Tibial nerve (tissue), 4 donors: Measurements from ENCODE around the gene EXOC3. TPM values are rescaled to one million over a fixed set of nuclear protein-coding genes. Genes with fewer than 3 reads are reported as not detected.

Experiments
- DNase-seq, 2 donors: peaks; one replicate each; pipeline ENCODE4 v3.0.0-alpha.2; 2019; ENCODE audit warnings: low spot score in 2 of 2
- H3K27ac ChIP-seq, 4 donors: fragments of 200-600 bp; sonication (generic) in 3 of 4; one replicate each; pipeline ENCODE4 v1.5.1; 2017 to 2019; ENCODE audit warnings: mild to moderate bottlenecking in 1 of 4
- H3K27me3 ChIP-seq, 2 donors: fragments of 200-600 bp; sonication (generic) in 1 of 2; one replicate each; pipeline versions ENCODE4 v1.5.1 to v1.6.0; 2017 to 2019
- H3K36me3 ChIP-seq, 3 donors: fragments of 200-600 bp; sonication (generic); one replicate each; pipeline ENCODE4 v1.5.1; 2018 to 2019
- H3K4me1 ChIP-seq, 4 donors: fragments of 200-600 bp; sonication (generic) in 3 of 4; one replicate each; pipeline ENCODE4 v1.5.1; 2017 to 2019
- H3K4me3 ChIP-seq, 4 donors: fragments of 200-600 bp; sonication (generic) in 3 of 4; one replicate each; pipeline ENCODE4 v1.5.1; 2017 to 2019; ENCODE audit warnings: mild to moderate bottlenecking in 1 of 4, moderate library complexity in 1 of 4
- H3K9me3 ChIP-seq, 4 donors: fragments of 200-600 bp; sonication (generic) in 3 of 4; one replicate each; pipeline ENCODE4 v1.5.1; 2017 to 2019
- CTCF ChIP-seq, 5 experiments: fragments of 200-600 bp in 3 of 5; fragments of 450-650 bp in 2 of 5; sonication (generic) in 3 of 5; IDR thresholded peaks; one replicate each; pipeline ENCODE4 v1.5.1; 2016 to 2019; ENCODE audit warnings: antibody characterized with exemption in 5 of 5, mild to moderate bottlenecking in 3 of 5, moderate library complexity in 2 of 5
- EP300 ChIP-seq, 2 donors: sonication (generic); formaldehyde crosslinking; IDR thresholded peaks; one replicate each; pipeline ENCODE4 v1.6.1; 2017; ENCODE audit warnings: antibody characterized with exemption in 2 of 2, mild to moderate bottlenecking in 1 of 2
- POLR2A ChIP-seq, 2 donors: fragments of 450-650 bp; IDR thresholded peaks; one replicate each; pipeline ENCODE4 v1.6.1; 2017; ENCODE audit warnings: antibody characterized with exemption in 2 of 2, mild to moderate bottlenecking in 2 of 2, moderate library complexity in 2 of 2
- WGBS, 2 donors: methylation state at CpG; one replicate each; pipeline ENCODE4 v1.1.5; 2018; 5-methylcytosine and 5-hydroxymethylcytosine counted together
- total RNA-seq, 4 donors: library from RNA; depleted of rRNA; stranded (reverse); fragments of >200 nt; gene quantifications; one replicate each; pipeline ENCODE4 v1.1.0, GENCODE V29; 2016

Gene EXOC3
- total RNA-seq, 4 donors from 2014 or later: 53.5 to 98.4 (median 58.8) TPM

DNA sequence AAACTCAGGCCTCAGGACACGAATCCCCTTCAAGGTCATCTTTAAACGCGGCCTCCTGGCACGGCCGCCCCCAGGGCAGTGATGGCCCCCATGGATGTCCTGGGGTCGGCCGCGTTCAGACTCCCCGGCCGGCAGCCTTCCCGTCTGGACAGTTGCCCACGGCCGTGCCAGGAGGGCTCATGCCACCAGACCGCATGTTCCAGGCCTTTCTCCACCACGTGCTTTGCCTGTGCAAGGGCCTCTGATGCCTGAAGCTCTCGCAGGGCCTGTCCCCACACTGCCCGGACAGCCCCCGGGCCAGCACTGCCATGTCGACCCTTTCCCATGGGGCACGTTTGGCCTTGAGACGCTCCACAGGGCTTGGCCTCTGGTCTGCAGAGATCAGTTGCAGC lies 46.7 kb downstream of the EXOC3 start:
- 44 to 58% methylated on average over 20 to 21 of the region's 21 CpGs for WGBS, 2 donors
- peaks cover 0 to 43% of the 10 kb centered on the region in 2 donors for H3K27me3 ChIP-seq

GRCh38 chr5:490116-491106 lies 47.4 kb downstream of the EXOC3 start:
- H3K27me3 ChIP-seq: peaks cover 0 to 36% of the 10 kb centered on the region in 2 donors
- H3K4me3 ChIP-seq: no peak overlapping the region
- no peaks in the 10 kb centered on the region for H3K9me3 ChIP-seq
- 84 to 86% methylated on average over 37 to 38 of the region's 48 CpGs for WGBS, 2 donors
- H3K27ac ChIP-seq: no peak overlapping the region
- DNase-seq: no peak
- no peak for TF ChIP-seq CTCF (IDR thresholded peaks at IDR 0.05)
- TF ChIP-seq POLR2A (IDR thresholded peaks at IDR 0.05): no peak
- no peak for TF ChIP-seq EP300 (IDR thresholded peaks at IDR 0.05)
- peaks cover 0 to 21% (median 0%) of the 10 kb centered on the region in 3 donors for H3K36me3 ChIP-seq
- peaks cover 0 to 30% (median 0%) of the 10 kb centered on the region in 4 donors for H3K4me1 ChIP-seq

More for the DNA sequence above, 46.7 kb downstream of the EXOC3 start:
- Histone ChIP-seq H3K27ac (peak overlapping the region in 1 of 4 donors; percentile 59), H3K36me3 (peaks cover 0 to 21% (median 0%) of the 10 kb centered on the region in 3 donors), H3K4me3 (no peak overlapping the region), H3K9me3 (no peaks in the 10 kb centered on the region), H3K4me1 (peaks cover 0 to 30% (median 0%) of the 10 kb centered on the region in 4 donors)
- DNase-seq: no peak
- TF ChIP-seq POLR2A (IDR thresholded peaks at IDR 0.05): no peak
- TF ChIP-seq CTCF (IDR thresholded peaks at IDR 0.05): no peak
- TF ChIP-seq EP300 (IDR thresholded peaks at IDR 0.05): no peak

GRCh38 chr5:491119-491855 lies 48.3 kb downstream of the EXOC3 start:
- peaks cover 0 to 27% of the 10 kb centered on the region in 2 donors for H3K27me3 ChIP-seq
- WGBS, 2 donors: 92 to 93% methylated on average over 19 to 38 of the region's 52 CpGs

DNA sequence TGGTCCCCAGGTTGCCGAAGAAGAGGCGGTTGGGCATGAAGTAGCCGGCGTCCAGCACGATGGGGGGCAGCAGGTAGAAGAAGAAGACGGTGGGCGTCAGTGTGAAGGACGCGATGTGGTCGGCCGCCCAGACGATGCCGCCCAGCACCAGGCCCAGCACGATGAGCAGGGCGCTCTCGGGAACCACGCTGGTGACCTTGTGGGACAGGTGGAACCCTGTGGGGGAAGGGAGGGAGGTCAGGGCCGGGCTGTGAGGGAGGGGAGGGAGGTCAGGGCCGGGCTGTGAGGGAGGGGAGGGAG lies 48.8 kb downstream of the EXOC3 start:
- DNase-seq: no peak
- H3K27me3 ChIP-seq: peaks cover 0 to 23% of the 10 kb centered on the region in 2 donors
- WGBS, 2 donors: 84 to 85% methylated on average over 17 to 19 of the region's 19 CpGs
- no peak overlapping the region for H3K4me3 ChIP-seq
- TF ChIP-seq CTCF (IDR thresholded peaks at IDR 0.05) (no peak), EP300 (IDR thresholded peaks at IDR 0.05) (no peak), POLR2A (IDR thresholded peaks at IDR 0.05) (no peak)
- H3K9me3 ChIP-seq: no peaks in the 10 kb centered on the region
- peaks cover 0 to 25% (median 0%) of the 10 kb centered on the region in 4 donors for H3K4me1 ChIP-seq
- H3K27ac ChIP-seq: no peak overlapping the region
- peaks cover 0 to 21% (median 0%) of the 10 kb centered on the region in 3 donors for H3K36me3 ChIP-seq

More at GRCh38 chr5:491119-491855, 48.3 kb downstream of the EXOC3 start:
- TF ChIP-seq CTCF (IDR thresholded peaks at IDR 0.05) (no peak), POLR2A (IDR thresholded peaks at IDR 0.05) (no peak), EP300 (IDR thresholded peaks at IDR 0.05) (no peak)
- DNase-seq: no peak
- Histone ChIP-seq H3K9me3 (no peaks in the 10 kb centered on the region), H3K36me3 (peaks cover 0 to 21% (median 0%) of the 10 kb centered on the region in 3 donors), H3K4me3 (no peak overlapping the region), H3K4me1 (peaks cover 0 to 26% (median 0%) of the 10 kb centered on the region in 4 donors), H3K27ac (no peak overlapping the region)
